ENCODE measurements around the gene SNAPC4. TPM values are rescaled to one million over a fixed set of nuclear protein-coding genes. Genes with fewer than 3 reads are reported as not detected.

SNAPC4 gene
- total RNA-seq, 1 donor from 2014 or later = 3.2 TPM

GRCh38 chr9:136373300-136374182 is 26.4 kb downstream of the SNAPC4 start, which contains the start of gene CARD9:
Gene CARD9 (minus strand): TSS chr9:136373669. CDS start chr9:136372078, 1,591 bp downstream.
- no peak for TF ChIP-seq CTCF (IDR thresholded peaks at IDR 0.05)
- no peak for TF ChIP-seq POLR2A (IDR thresholded peaks at IDR 0.05)
- TF ChIP-seq POLR2AphosphoS5 (IDR thresholded peaks at IDR 0.05; ENCODE audit: insufficient read depth in 1 of 2, low read depth in 1 of 2) = no peak
- no peaks in the 10 kb centered on the region for H3K36me3 ChIP-seq
- intact Hi-C loops (cut with DNase I) = no loop called here
- H3K27ac ChIP-seq = peak within 1 kb of the TSS; percentile 27
- no peak for DNase-seq (ENCODE audit: extremely low spot score in 2 of 2)
- H3K4me1 ChIP-seq = peaks cover 20% of the 10 kb centered on the region
- no peaks in the 10 kb centered on the region for H3K27me3 ChIP-seq
- H3K4me3 ChIP-seq = peak within 1 kb of the TSS; percentile 22 to 28
- no peaks in the 10 kb centered on the region for H3K9me3 ChIP-seq

DNA sequence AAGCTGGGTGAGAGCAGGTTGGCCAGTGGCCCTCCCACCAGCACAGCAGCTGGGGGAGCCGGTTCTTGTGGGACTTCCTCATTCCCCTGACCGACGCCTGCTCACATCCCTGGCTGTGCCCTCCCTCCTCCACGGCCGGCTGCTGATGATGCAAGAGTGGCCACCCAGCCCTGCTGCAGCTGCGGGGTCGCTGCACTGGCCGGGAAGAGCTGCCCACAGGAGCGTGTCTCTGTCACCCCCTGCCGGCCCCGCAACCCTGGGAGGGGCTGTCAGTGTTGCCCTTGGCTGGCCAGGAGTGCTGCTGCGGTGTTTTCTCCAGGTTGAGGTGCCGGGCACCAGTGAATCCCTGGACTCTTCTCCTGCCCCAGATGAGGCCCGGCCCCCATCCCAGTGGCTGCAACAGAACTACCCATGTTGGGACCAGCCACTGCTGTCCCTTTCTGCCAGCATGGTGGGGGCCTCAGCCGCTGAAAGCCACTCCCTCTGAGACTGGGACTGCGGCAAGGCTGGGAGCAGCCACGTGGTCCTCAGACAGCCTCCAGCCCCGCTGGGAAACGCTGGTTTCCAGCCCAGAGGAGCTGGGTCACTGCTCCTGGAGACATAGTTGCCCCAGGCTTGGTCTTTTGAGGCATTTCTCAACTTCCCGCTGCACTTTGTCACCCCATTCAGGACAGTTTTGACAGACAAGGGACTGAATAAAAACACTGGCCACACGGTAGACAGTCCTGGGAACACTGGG is 27.2 kb downstream of the SNAPC4 start:
- Histone ChIP-seq H3K9me3 (no peaks in the 10 kb centered on the region), H3K27ac (peak overlapping the region; percentile 27), H3K36me3 (no peaks in the 10 kb centered on the region), H3K4me1 (peaks cover 20% of the 10 kb centered on the region), H3K27me3 (no peaks in the 10 kb centered on the region), H3K4me3 (peak overlapping the region; percentile 22 to 28)
- no peak for DNase-seq (ENCODE audit: extremely low spot score in 2 of 2)
- intact Hi-C loops (cut with DNase I) = no loop called here
- no peak for TF ChIP-seq CTCF (IDR thresholded peaks at IDR 0.05)
- no peak for TF ChIP-seq POLR2A (IDR thresholded peaks at IDR 0.05)
- peak in 1 of 2 donors; percentile 48 for TF ChIP-seq POLR2AphosphoS5 (IDR thresholded peaks at IDR 0.05; ENCODE audit: insufficient read depth in 1 of 2, low read depth in 1 of 2)

DNA sequence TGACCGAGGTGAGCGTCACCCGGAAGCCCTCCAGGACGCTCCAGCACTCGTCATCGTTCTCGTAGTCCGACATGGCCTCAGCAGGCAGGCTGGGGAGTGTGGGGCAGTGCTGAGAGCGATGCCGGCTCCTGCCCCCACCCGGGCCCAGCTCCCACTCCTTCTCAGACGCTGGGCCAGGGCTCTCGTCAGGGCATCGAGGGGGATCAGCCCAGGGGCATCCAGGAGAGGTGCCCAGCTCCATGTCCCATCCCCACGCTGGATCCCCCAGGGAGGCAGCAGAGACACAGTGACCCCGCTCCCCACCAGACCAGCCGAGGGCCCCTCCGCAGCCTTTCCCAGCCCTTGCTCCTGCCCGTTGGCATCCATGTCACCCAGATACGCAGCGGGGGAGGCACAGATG is 28.0 kb downstream of the SNAPC4 start:
- Histone ChIP-seq H3K9me3 (no peaks in the 10 kb centered on the region), H3K27ac (peak overlapping the region; percentile 27), H3K36me3 (no peaks in the 10 kb centered on the region), H3K27me3 (no peaks in the 10 kb centered on the region), H3K4me1 (peaks cover 20% of the 10 kb centered on the region), H3K4me3 (no peak overlapping the region)
- TF ChIP-seq POLR2AphosphoS5 (IDR thresholded peaks at IDR 0.05; ENCODE audit: insufficient read depth in 1 of 2, low read depth in 1 of 2) = no peak
- no peak for TF ChIP-seq CTCF (IDR thresholded peaks at IDR 0.05)
- no peak for TF ChIP-seq POLR2A (IDR thresholded peaks at IDR 0.05)
- intact Hi-C loops (cut with DNase I) = no loop called here
- no peak for DNase-seq (ENCODE audit: extremely low spot score in 2 of 2)

DNA sequence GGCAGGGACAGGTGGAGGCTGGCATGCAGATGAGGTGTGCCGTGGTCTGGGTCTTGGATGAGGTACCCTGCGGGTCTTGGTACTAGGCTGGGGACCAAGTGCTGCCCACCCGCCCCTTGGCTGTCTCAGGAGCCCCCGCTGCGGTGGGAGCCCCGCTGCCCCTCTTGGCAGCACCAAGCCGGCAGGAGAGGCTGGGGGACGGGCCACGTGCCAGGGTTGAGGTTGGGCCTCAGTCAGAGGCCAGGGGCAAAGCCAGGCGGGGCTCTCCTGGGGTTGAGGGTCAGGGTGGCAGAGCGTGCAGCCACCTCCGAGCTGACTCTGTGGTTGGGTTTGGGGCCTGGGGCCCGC is 28.5 kb downstream of the SNAPC4 start:
- H3K27ac ChIP-seq = no peak overlapping the region
- H3K36me3 ChIP-seq = no peaks in the 10 kb centered on the region
- TF ChIP-seq CTCF (IDR thresholded peaks at IDR 0.05) = no peak
- TF ChIP-seq POLR2AphosphoS5 (IDR thresholded peaks at IDR 0.05; ENCODE audit: insufficient read depth in 1 of 2, low read depth in 1 of 2) = no peak
- TF ChIP-seq POLR2A (IDR thresholded peaks at IDR 0.05) = no peak
- H3K4me3 ChIP-seq = no peak overlapping the region
- H3K4me1 ChIP-seq = peaks cover 20% of the 10 kb centered on the region
- no peak for DNase-seq (ENCODE audit: extremely low spot score in 2 of 2)
- intact Hi-C loops (cut with DNase I) = no loop called here
- no peaks in the 10 kb centered on the region for H3K27me3 ChIP-seq
- H3K9me3 ChIP-seq = no peaks in the 10 kb centered on the region

Measured in vagina (tissue), 2 donors.